Right hindlimb (tissue), 1 donor: ENCODE measurements around the gene CLCN1.
A peak's percentile ranks its signal among the peaks of the same experiment; 100 is the strongest.

ENCODE experiments used
- DNase-seq: peaks from one replicate; pipeline ENCODE4 v3.0.0-alpha.2; 2018

The CLCN1 gene

GRCh38 chr7:143341842-143342241, 25.9 kb downstream of the CLCN1 start:
- DNase-seq, result no peak

GRCh38 chr7:143343596-143343995, 27.7 kb downstream of the CLCN1 start:
- DNase-seq, result no peak

GRCh38 chr7:143345428-143345900, 29.6 kb downstream of the CLCN1 start:
- peak; percentile 48 for DNase-seq

- DNase-seq, result no peak
Measured at GRCh38 chr7:143346018-143346417, 30.1 kb downstream of the CLCN1 start.

- no peak for DNase-seq
Measured at GRCh38 chr7:143347950-143348349, 32.0 kb downstream of the CLCN1 start.

DNA sequence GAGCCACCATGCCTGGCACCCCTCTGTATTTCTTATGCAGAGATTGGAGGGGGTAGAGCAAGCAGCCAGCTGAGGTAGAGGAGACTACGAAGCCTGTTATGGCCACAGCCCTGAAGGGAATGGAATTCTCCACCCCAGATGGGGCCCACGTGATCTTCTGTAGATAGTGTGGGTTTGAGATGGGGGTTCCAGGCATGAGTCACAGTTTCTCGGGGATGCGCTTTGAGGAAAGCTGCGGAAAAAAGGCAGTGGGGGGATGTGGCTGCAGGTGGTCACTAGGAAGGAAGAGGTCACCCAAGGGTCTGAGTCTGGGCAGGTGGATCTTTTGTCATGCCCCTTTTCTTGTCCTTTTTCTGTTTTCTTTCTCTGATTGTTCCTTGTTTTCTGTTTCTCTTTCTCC, 35.1 kb downstream of the CLCN1 start:
- DNase-seq, result no peak

DNA sequence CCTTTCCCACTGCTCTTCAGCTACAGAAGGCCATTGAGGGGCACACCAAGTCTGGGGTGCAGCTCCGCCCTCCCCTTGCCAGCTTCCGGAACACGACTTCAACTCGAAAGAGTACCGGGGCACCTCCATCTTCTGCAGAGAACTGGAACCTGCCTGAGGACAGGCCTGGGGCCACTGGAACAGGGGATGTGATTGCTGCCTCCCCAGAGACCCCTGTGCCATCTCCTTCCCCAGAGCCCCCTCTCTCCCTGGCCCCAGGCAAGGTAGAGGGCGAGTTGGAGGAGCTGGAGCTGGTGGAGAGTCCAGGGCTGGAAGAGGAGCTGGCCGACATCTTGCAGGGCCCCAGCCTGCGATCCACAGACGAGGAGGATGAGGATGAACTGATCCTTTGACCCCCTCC, 35.7 kb downstream of the CLCN1 start:
- DNase-seq, result no peak

DNA sequence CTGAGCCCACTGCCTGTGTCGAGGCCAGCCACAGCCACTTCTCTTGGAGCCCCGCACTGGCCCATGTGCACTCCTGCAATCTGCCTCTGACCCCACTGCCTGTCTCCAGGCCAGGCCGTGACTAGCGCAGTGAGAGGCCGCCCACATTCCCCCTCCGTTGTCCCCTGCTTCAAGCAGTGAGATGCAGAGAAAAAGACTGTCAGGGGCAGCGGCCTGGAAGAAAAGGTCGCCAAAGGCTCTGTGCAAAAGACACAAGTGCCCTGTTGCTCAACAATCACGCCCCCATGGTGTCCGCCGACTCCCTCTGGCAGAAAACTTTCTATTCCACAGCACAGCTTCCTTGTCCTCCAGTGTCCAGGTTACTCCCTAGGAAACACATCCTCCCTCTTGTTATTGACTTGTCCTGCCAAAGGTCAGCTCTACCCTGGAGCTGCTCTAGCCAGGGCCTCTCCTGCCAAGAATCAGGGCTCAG, 36.7 kb downstream of the CLCN1 start:
- no peak for DNase-seq

- DNase-seq, result no peak
Measured at GRCh38 chr7:143354376-143354775, 38.5 kb downstream of the CLCN1 start.

DNA sequence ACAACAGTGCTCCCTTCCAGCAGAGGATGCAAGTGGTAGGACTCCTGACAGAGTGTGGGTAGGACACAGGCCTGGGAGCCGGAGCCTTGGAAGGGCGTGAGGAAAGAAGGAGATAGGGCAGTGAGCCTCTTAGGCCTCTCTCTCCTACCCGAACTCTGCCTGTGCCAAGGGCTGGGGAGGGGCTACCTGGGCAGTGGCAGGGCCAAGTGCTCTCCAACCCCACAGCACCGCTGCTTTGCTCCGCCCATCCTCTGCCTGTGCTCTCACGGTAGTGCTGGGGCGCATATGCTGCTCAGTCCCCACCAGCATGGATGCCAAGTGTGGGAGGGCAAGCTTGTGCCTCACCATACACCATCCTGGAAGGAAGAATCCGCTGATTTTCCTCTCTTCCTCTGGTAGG, 39.1 kb downstream of the CLCN1 start:
- no peak for DNase-seq

GRCh38 chr7:143355450-143356385, 39.8 kb downstream of the CLCN1 start:
- no peak for DNase-seq

DNA sequence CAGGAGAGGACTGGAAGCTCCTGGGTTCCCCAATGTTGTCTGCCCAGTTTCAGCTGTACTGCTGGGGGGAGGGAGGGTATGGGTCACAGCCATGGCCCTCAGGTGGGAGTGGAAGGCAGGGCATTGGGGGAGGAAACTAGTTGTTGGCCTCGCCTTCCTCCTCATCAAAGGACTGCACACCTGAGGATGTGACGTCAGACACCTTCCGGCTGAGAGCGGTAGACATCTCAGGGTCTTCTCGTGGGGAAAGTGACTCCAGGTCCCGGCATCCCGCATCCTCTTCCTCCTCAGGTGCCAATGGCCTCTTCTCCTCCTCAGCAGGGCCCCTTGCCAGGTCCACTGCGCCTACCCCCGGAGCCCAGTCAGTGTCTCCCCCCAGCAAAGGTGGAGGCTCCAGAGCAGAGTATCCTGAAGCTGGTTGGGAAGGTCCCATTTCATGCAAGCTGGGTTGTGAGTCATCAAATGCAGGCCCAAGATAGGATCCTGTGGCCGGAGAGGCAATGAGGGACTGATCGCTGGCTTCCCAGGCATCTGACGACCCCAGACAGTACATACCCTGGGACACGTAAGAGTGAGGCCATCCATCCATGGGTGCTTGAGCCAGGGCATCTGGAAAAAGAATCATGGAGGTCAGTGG, 40.6 kb downstream of the CLCN1 start:
- no peak for DNase-seq

GRCh38 chr7:143358626-143359025, 42.7 kb downstream of the CLCN1 start:
- DNase-seq, result no peak

DNA sequence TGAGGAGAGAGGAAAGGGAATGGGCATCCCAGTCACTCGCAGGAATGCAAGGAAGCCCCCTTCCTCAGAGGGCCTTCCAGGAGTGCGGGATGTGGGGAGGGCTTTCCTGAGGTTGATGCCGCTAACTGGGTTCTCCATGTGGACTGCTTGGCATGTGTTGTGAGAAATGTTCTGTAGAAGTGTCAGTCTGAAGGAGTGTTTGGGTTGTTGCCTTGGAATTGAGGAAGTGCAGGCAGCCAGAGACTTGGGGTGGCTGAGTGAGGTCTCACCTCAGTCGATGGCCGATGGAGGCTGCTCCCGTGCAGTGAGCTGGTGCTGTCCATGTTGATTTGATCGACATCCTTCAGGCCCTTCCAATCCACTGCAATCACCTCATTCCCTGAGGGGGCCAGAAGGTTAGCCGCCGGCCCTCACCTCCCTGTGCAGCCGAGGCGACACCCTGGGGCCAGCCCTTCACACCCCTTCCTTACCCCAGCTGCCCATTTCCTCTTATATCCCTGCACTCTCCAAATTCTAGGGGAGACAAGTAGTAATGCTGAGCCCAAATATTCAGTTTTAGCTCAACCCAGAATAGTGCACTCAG, 44.0 kb downstream of the CLCN1 start:
- DNase-seq, result no peak

- no peak for DNase-seq
Measured at GRCh38 chr7:143360788-143361551, 45.1 kb downstream of the CLCN1 start.

GRCh38 chr7:143361552-143362130, 45.7 kb downstream of the CLCN1 start:
- DNase-seq, result no peak

DNA sequence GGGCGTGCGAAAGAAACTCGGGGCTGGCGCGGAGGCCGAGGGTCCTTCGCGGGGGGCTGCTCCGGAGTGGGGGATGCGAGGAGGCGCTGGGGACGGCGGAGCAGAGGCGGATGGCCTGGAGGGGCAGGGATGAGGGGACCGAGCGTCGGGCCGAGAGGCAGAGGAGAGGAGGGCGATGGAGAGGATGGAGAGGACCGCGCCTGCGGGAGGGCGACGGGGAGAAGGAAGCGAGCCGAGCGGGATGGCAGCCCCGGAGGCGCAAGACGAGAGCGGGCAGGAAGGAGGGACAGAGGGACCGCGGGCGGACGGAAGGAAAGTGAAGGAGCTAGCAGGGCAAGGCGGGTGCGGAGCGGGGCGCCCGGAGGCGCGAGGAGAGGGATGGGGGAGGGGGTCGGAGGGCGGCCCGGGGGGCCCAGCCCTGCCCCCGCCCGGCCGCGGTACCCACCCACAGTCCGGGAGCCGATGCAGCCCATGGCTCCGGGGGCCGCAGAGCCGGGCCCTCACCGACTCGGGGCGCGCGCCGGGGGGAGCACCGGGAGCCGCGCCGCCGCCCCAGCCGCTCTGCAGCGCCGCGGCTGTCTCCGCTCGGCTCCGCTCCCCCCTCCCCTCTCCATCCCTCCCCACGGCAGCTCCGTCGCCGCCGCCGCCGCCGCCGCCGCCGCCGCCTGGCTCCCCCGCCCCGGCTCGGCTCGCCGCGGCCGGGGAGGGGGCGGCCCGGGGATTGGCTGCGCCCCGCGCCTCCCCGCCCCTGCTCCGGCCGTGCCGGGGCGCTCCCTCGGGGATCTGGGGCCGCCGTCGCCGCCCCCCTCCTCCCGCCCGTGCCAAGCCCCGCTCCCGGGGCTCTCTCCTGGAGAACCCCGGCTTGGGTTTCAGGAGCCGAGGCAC, 46.5 kb downstream of the CLCN1 start, which contains the start of gene FAM131B:
Gene FAM131B, minus strand, starts transcription at position 583 of the 885 bp plus-strand sequence. Its CDS starts 110 bp downstream, at position 473.
- DNase-seq, result no peak

DNA sequence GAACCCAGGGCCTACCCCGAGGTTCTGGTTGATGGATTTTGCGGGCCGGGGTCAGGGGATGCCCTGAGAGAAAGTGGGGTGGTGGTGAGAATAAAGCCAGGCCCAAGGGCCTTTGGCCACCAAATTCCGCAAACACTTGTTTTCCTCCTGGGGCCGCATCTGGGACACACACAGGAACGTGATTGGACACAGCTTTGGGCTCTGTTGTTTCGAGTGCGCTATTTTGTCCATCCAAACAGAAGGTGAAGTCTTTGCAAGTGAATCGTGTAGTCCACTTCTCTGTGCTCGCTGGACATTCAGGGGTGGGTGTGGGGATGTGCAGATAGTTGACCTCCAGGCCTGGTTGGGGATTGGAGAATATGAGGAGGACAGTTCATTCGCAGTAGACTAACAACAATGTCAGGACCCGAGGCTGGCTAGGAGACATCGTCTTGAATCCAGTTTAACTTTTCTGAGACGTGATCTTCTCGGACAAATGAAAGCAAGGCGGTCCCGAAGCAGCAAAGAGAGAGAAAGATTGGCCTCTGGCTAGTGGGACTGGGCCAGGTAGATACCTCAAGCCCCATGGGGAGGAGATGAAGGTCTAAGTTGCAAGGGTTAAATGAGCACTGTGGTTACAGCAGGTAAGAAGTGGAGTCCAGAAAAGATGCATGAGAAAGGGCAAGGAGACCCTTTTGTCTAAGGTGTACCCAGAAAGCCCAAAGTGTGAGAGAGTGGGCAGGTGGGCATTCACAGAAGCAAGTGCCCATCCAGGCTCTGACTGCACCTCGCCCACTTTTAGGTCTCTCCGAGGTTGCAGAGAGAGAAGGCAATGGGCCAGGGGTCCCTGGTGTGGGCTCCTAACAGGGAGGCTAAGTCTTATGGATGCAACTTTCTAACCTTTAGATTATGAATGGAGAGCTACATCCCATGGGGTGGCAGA, 47.4 kb downstream of the CLCN1 start:
- DNase-seq, result no peak

DNA sequence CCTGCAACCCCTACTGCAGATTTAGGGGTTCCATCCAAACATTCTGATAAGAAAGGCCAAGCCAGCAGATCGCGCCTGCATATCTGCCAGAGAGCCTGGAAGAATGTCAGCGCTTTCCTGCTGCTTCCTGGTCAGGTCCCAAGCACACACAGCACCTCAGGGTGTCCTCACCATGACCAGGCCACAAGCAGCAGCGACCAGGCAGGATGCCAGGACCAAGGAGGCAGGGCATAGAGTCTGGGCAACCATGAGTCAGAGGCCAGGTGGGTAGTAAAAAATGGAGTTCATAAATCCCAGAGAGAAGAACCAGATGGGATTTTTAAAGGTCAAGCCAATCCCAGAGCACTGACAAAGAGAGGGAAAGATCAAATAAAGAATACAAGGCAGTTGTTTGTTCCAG, 52.1 kb downstream of the CLCN1 start:
- DNase-seq, result no peak

DNA sequence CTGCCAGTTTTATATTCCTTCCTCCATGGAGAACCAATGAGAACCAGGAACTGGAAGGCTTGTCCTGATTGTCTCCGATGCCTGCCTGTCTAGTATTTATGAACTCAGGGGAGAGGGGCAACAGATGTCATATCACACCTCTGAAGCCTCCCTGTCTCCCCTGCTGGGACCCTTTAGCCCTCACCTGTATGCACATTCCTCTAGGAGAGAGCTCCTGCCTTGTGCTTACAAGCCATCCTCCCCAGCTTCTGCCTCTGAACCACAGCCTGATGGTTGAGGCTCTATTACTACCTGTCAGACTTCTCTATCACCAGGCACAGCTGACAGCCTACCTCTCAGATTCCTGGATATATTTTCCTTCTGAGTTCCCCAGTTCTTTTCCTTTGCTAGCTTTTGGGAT, 52.5 kb downstream of the CLCN1 start:
- DNase-seq, result no peak
